Ectodermal cell (in vitro differentiated cells): ENCODE data around the gene PCGF6. TPM values are rescaled to one million over a fixed set of nuclear protein-coding genes. Genes with fewer than 3 reads are reported as not detected.
A peak's percentile ranks its signal among the peaks of the same experiment; 100 is the strongest.

Experiments used
- H3K27ac ChIP-seq: 2 replicates; pipeline ENCODE4 v1.7.0; 2013; ENCODE audit warnings: mild to moderate bottlenecking, low read depth, low read length; ENCODE audit not compliant: insufficient read depth, poor library complexity, severe bottlenecking
- H3K27me3 ChIP-seq: 2 replicates; pipeline ENCODE4 v1.7.0; 2013; ENCODE audit warnings: mild to moderate bottlenecking, low read length; ENCODE audit not compliant: insufficient read depth, control insufficient read depth, poor library complexity, severe bottlenecking
- H3K36me3 ChIP-seq: one replicate; pipeline ENCODE4 v1.7.0; 2013; ENCODE audit warnings: low read length; ENCODE audit not compliant: control insufficient read depth, insufficient read depth
- H3K4me1 ChIP-seq: one replicate; pipeline ENCODE4 v1.7.0; 2013; ENCODE audit warnings: low read length; ENCODE audit not compliant: control insufficient read depth, insufficient read depth
- H3K4me3 ChIP-seq: 2 replicates; pipeline ENCODE4 v1.7.0; 2013; ENCODE audit warnings: low read depth, low read length, control low read depth; ENCODE audit not compliant: insufficient read depth
- H3K9me3 ChIP-seq: 2 replicates; pipeline ENCODE4 v1.7.0; 2013; ENCODE audit warnings: mild to moderate bottlenecking, low read length, moderate library complexity; ENCODE audit not compliant: control insufficient read depth
- WGBS, 2 experiments: methylation state at CpG; one replicate each; pipeline ENCODE4 v1.1.7; 2013; ENCODE audit warnings: missing lambda C conversion rate in 2 of 2; 5-methylcytosine and 5-hydroxymethylcytosine counted together
- polyA plus RNA-seq, 4 experiments: library from polyadenylated mRNA; stranded (reverse); fragments of 50-300 nt; gene quantifications; one replicate each; pipeline ENCODE4 v1.2.3, GENCODE V29; 2013

Gene PCGF6
- 21.7 TPM for polyA plus RNA-seq (2013, experiment 1 of 4)
- 31.0 TPM for polyA plus RNA-seq (2013, experiment 2 of 4)
- 19.8 TPM for polyA plus RNA-seq (2013, experiment 3 of 4)
- 23.3 TPM for polyA plus RNA-seq (2013, experiment 4 of 4)

DNA sequence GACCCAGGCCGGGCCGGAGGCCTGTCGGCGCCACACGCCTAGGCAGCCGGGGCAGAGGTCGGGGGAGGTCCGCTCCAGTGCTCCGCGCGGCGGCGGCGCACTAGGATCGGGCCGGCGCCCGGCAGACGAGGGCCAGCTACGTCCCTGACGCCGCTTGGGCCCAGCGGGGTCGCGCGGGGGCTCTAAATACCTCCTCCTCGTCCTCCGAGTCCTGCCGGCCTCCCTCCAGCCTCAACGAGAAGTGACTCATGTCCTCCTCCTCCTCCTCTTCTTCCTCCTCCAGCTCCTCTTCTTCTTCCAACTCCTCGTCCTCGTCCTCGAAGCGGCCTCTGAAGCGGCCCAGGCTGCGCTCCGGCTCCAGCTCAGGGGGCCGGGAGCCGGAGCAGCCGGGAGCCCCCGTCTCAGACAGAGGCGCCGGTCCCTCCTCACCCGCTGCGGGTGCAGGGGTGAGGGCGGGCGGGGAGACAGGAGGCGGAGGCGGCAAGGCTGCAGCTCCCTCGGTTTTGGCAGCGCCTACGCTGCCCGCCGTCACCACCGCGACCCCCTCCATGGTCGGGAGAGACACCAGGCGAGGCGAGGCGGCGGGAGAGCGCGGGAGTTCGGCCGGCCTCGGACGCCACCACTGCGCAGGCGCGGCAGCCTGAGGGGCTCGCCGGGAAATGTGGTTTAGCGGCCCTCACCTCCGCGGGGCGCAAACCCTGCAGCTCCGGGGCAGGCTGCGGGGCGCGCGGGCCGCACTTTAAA is at the start of gene PCGF6:
Gene PCGF6, minus strand, starts transcription at position 624 of the 744 bp plus-strand sequence. Its CDS starts 74 bp downstream, at position 550.
- H3K9me3 ChIP-seq: no peaks in the 10 kb centered on the region
- H3K36me3 ChIP-seq: peaks cover 3% of the 10 kb centered on the region
- no peaks in the 10 kb centered on the region for H3K4me1 ChIP-seq
- H3K27me3 ChIP-seq: no peaks in the 10 kb centered on the region
- peak within 1 kb of the TSS; percentile 81 for H3K27ac ChIP-seq
- WGBS, 2 experiments: 0 to 1% methylated on average over 82 of the region's 82 CpGs
- H3K4me3 ChIP-seq: peak within 1 kb of the TSS; percentile 57

GRCh38 chr10:103397191-103397825 is 46.4 kb upstream of the PCGF6 start:
- WGBS, 2 experiments: 78 to 82% methylated on average over 19 of the region's 19 CpGs
- Histone ChIP-seq H3K36me3 (peaks cover 22% of the 10 kb centered on the region), H3K27ac (no peak overlapping the region), H3K9me3 (no peaks in the 10 kb centered on the region), H3K27me3 (no peaks in the 10 kb centered on the region), H3K4me1 (peaks cover 10% of the 10 kb centered on the region), H3K4me3 (peak overlapping the region; percentile 86)

DNA sequence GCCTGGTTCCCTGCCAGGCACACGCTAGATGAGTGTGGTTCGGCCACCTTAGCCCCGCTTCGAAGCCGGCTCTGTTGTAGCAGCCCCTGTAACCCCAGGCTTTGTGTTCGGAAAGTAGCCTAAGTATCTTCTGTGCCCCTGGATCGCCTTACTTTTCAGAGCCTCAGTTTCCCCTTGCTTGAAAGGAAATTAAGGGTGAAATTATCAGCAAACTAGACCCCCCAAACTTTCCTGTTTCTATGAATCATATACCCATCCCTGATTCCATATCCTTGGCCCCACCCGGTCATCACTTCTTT is 45.8 kb upstream of the PCGF6 start:
- H3K36me3 ChIP-seq: peaks cover 22% of the 10 kb centered on the region
- H3K9me3 ChIP-seq: no peaks in the 10 kb centered on the region
- peaks cover 10% of the 10 kb centered on the region for H3K4me1 ChIP-seq
- 0 to 1% methylated on average over 8 of the region's 8 CpGs for WGBS, 2 experiments
- H3K27ac ChIP-seq: no peak overlapping the region
- peak overlapping the region; percentile 86 for H3K4me3 ChIP-seq
- no peaks in the 10 kb centered on the region for H3K27me3 ChIP-seq

GRCh38 chr10:103396067-103396788 is 45.3 kb upstream of the PCGF6 start, which contains the start of the genes ATP5MK and PDCD11:
TSS of gene ATP5MK (minus strand) at chr10:103396475. CDS start at chr10:103392457, 4,018 bp downstream.
TSS of gene PDCD11 (plus strand) at chr10:103396626. CDS start at chr10:103398427, 1,801 bp downstream.
- H3K36me3 ChIP-seq: peaks cover 22% of the 10 kb centered on the region
- WGBS, 2 experiments: 0% methylated on average over 56 of the region's 56 CpGs
- peaks cover 10% of the 10 kb centered on the region for H3K4me1 ChIP-seq
- H3K4me3 ChIP-seq: peak within 1 kb of the TSS; percentile 86
- H3K27me3 ChIP-seq: no peaks in the 10 kb centered on the region
- no peaks in the 10 kb centered on the region for H3K9me3 ChIP-seq
- peak within 1 kb of the TSS; percentile 47 for H3K27ac ChIP-seq

DNA sequence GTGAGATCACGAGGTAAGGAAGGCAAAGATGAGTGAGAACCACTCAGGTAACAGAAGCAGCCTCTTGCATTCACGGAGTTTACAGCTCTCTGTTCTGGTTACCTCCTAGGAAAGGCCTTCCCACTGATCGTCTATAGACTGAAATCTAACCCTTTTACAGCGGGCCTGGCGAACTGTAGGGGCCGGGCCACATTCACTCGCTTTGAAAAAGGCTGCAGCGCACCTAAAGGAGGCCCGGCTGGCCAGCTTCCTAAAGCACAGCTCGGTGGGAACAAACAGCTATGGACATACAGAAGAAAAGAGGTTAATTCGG is 44.8 kb upstream of the PCGF6 start:
- peaks cover 10% of the 10 kb centered on the region for H3K4me1 ChIP-seq
- H3K27ac ChIP-seq: no peak overlapping the region
- H3K4me3 ChIP-seq: peak overlapping the region; percentile 86
- peaks cover 19% of the 10 kb centered on the region for H3K36me3 ChIP-seq
- no peaks in the 10 kb centered on the region for H3K9me3 ChIP-seq
- WGBS, 2 experiments: 6 to 8% methylated on average over 11 of the region's 11 CpGs
- no peaks in the 10 kb centered on the region for H3K27me3 ChIP-seq

- Histone ChIP-seq H3K9me3 (no peaks in the 10 kb centered on the region), H3K36me3 (peaks cover 13% of the 10 kb centered on the region), H3K4me3 (no peak overlapping the region), H3K27ac (no peak overlapping the region), H3K4me1 (peaks cover 10% of the 10 kb centered on the region), H3K27me3 (no peaks in the 10 kb centered on the region)
- WGBS, 2 experiments: 96% methylated on average over 14 of the region's 14 CpGs
Observed at GRCh38 chr10:103394180-103394579, 43.2 kb upstream of the PCGF6 start.

GRCh38 chr10:103382769-103383168 is 31.8 kb upstream of the PCGF6 start:
- Histone ChIP-seq H3K9me3 (no peaks in the 10 kb centered on the region), H3K27ac (no peak overlapping the region), H3K4me1 (no peaks in the 10 kb centered on the region), H3K27me3 (no peaks in the 10 kb centered on the region), H3K36me3 (peaks cover 2% of the 10 kb centered on the region), H3K4me3 (no peak overlapping the region)
- 95 to 98% methylated on average over 4 to 5 of the region's 5 CpGs for WGBS, 2 experiments

DNA sequence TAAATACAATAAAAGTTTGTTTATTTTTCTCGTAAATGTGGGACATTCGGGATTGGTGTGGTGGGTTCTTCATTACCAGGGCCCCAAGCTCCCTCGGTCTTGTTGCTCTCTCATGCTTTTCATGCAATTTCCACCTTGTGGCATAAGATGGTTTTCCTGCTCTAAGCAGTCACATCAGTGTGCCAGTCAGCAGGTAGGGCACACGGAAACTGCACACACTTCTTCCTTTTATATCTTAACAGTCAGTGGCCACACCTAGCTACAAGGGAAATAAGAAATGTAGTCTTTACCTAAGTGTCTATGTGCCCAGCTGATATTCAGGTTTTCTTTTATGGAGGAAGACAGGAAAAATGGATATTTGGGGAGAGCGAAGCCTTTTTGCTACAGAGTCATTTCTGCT is 23.3 kb upstream of the PCGF6 start:
- H3K4me3 ChIP-seq: no peak overlapping the region
- WGBS, 2 experiments: 94 to 97% methylated on average over 5 of the region's 5 CpGs
- H3K27ac ChIP-seq: no peak overlapping the region
- no peaks in the 10 kb centered on the region for H3K9me3 ChIP-seq
- peaks cover 3% of the 10 kb centered on the region for H3K4me1 ChIP-seq
- H3K27me3 ChIP-seq: no peaks in the 10 kb centered on the region
- H3K36me3 ChIP-seq: peaks cover 10% of the 10 kb centered on the region

GRCh38 chr10:103373544-103373943 is 22.6 kb upstream of the PCGF6 start:
- H3K4me1 ChIP-seq: peaks cover 3% of the 10 kb centered on the region

More at GRCh38 chr10:103373544-103373943, 22.6 kb upstream of the PCGF6 start:
- WGBS, 2 experiments: 92 to 95% methylated on average over 1 of the region's 3 CpGs
- no peak overlapping the region for H3K4me3 ChIP-seq
- H3K27ac ChIP-seq: no peak overlapping the region
- H3K9me3 ChIP-seq: no peaks in the 10 kb centered on the region
- H3K36me3 ChIP-seq: peaks cover 10% of the 10 kb centered on the region
- H3K27me3 ChIP-seq: no peaks in the 10 kb centered on the region
